Measurements from ENCODE around the gene C2orf81.
"Not testable (repeated sequence)": the region's sequence is repeated elsewhere in the genome, so short reads cannot be mapped to it uniquely, and the experiment has no call there.

The C2orf81 gene

GRCh38 chr2:74442483-74443297 is 21.3 kb upstream of the C2orf81 start:
- not testable (repeated sequence) for DNase-seq

DNA sequence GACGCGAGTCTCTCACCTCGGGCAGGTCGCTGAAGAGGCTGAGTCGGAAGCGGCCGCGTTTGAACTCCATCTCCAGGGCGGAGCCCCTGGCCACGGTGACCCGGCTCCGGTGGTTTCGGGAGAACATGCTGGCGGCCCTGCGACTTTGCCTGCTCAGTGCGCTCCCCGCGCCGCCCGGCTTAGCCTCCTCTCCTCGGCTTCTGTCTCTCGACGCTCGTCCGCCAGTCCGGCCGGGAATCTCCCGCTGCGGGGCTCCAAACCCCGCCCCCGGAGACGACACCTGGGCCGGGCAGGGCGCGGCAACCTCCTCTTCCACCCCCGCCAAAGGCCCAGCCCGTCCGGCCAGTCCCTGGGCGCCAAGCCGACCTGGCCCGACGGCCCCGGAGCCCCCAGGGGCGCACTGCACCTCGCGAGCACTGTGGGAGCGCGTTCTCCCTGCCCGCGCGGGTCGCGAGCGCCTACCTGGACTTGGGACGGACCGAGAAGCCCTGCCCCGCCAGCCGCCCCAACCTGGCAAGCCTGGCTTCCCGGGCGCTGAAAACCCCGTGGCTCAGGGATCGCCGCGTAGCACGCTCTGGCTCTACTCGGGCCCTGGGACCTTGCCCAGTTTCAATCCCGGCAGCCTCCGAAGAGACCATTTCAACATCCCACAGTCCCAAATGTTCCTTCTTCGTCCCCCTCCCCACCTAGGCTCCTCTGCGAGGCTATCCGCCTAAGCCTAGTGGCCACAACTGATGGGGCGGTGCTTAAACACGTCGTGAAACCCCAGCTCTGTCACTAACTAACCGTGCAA is 20.5 kb upstream of the C2orf81 start, which contains the start of gene RTKN:
Gene RTKN (minus strand): TSS at position 248 of the 793 bp plus-strand sequence. CDS start 121 bp downstream, at position 127.
- DNase-seq = no peak

GRCh38 chr2:74441170-74441689 is 19.8 kb upstream of the C2orf81 start:
- DNase-seq = no peak

DNA sequence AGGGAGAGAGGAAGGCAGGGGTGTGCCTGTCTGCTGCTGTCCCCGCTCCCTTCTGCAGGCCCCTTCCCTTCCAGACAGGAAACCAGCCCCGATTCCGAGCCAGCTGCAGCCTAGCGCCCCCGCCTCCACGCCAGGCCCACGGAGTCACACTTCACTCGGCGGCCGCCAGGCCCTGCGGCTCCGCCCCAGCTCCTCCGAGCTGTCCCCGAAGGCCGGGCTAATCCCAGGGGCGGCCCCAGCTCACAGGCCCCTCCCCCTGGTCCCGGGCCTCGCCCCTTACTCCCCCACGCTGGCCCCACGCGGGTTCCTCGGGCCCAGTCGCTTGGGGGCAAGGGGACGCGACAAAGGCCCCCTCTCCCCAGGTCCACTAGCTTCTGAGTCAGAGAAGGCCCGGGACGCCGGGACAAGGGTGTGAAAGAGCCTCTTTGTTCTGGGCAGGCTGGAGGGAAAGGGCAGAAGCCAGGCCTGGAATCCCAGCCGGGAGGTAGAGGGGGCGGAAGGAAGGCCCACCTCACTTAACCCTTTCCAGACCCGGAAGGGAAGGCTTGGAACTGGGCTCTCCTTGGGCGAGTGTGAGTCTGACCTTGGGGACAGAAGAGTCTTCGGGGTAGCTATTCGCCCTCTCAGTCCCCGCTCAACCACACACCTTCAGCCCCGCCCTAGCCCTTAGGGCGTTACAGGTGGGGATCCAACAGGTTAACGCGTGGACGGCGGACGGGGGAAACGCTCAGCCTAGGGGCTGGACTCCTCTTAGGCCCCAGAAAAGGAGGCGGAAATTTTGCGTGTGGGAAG is 19.2 kb upstream of the C2orf81 start:
- peak; percentile 19 for DNase-seq

DNA sequence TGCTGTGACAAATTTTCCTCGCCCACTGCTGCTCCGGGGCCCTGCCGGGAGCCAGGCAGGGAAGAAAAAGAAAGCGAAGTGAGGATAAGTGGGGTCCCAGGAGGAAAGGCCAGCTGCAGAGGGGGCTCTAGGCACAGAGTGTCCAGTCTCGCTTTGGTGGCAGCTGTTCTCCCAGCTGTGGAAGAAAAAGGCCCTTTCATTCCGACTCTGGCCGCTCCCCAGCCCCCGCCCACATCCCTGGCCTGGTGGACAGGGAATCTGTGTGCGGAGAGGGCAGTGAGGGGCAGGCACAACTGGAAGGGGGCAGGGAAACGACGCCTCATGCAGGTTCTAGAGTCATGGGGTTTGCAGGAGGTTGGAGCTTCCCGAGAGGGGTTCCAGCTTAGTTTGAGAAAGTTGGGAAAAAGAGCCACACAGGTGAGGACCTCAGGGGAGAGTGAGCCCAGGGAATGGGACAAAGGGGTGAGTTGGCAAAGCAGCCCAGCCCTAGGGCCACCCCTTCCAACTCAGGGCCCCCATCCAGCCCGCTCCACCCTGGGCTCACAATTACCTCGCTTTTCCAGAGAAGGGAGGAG is 18.5 kb upstream of the C2orf81 start:
- DNase-seq = no peak

DNA sequence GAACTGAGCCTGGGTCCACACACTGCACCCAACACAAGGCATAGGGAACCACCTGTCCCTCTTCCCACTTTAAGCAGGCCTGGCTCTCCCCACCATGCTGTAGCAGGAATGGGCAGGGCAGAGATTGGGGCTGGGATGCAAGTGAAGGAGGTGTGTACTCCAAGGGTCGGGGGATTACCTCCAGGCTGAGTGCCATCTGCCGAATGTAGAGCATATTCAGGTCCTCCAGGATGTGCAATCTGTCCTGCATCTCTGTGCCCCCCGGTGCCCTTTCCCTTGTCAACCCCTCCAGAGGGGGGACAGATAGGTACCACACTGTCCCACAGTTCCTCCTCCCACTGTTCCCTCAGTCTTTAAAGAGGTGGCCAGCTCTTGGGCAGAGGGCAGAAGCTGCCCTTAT is 18.0 kb upstream of the C2orf81 start:
- no peak for DNase-seq

GRCh38 chr2:74438248-74438647 is 16.8 kb upstream of the C2orf81 start:
- DNase-seq = no peak

GRCh38 chr2:74436848-74437695 is 15.7 kb upstream of the C2orf81 start:
- no peak for DNase-seq

- no peak for DNase-seq
These were observed 14.8 kb upstream of the C2orf81 start for GRCh38 chr2:74436111-74436805.

DNA sequence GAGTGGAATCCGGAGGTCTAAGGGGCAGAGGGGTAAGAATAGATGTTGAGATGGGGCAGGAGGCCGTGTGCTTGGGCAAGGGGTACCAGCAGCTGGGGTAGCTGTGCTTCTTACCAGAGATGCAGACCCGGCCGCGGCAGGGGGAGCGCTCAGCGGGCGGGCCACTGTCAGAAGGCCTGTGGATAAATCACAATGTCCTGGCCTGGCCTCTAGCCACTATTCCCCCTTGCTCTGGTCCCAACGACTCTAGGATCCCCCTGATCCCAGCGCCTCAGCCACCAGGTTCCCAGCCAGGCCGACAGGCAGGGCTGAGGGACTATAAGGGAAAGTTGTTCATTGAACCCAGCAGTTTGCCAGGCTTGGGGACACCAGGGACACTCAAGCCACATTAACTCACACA is 9.1 kb upstream of the C2orf81 start:
- no peak for DNase-seq

- no peak for DNase-seq
These were observed 8.3 kb upstream of the C2orf81 start for GRCh38 chr2:74429487-74430451.

DNA sequence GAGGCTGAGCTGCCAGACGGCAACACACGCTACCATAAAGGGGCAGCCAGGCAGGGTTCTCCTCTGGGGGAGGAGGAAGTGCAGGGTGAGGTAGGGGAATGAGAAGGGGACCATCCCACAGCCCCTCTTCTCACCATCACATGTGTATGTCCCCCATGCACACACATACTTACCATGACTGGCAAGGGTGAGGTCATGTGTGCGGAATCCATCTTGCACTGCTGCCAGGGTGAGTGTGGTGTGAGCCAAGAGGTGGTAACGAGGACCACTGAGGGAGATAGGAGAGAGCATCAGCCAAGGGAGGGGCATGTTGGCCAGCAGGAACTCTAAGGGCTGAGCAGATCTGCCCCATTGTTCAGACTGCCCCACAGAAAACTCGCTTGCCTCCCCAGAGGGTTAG is 7.3 kb upstream of the C2orf81 start:
- DNase-seq = no peak

GRCh38 chr2:74427551-74427950 is 6.1 kb upstream of the C2orf81 start:
- no peak for DNase-seq

DNA sequence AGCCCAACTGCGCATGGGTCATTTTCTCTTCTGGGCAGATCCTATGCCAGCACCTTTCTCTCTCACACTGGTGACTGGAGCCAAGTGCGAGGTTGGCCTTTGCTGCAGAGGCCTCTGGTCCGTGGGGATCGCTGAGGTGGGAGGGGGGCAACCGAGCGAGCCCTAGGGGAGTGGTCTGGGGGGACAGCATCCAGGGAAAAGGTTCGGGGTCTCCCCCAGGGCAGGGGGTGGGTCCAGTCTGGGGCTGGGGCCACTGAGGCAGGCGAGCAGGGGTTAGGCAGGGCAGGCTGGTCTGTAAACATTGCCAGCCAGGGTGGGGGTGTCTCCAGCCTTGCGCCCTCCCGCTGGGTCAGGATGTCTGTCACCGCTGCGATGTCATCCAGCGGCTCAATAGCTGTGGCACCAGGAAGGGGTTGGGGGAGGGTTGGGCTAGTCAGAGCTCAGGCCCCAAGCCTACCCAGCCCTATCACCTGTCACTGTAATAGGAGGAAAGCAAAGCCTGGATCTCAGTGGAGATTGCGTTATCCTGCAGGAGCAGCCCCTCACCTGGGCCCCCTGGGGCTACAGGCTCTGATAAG is 4.9 kb upstream of the C2orf81 start:
- no peak for DNase-seq

DNA sequence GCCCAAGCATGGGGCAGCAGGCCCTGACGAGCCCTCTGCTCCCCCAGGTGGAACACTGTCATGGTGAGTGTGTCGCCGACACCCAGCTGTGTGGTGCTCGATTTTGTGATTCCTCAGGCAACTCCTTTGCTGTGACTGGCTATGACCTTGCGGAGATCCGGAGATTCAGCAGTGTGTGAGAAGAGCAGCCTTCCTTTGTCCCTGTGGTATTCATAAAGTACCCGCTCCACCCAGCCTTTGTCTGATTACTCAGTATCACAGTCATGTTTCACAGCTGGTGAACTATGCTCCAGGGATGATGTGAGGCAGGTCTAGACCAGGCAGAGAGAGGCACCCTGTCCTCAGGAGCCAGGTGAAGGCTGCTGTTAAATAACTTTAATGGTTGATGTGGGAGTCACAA is 4.1 kb upstream of the C2orf81 start:
- DNase-seq = no peak

DNA sequence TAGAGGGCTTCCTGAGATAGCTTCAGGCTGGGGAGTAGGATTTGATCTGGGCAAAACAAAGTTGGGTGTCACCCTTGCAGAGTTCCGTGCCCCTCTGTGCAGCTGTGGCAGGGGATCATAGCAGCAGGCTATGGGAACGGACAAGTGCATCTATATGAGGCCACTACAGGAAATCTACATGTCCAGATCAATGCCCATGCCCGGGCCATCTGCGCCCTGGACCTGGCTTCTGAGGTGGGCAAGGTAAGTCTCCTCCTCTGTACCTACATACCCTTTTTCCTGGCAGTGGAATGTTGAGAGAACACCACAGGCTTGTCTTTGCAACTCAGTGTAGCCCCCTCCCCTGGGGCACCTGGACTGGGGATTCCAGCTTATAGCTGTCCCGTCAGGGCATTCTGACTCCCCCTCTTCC is 3.6 kb upstream of the C2orf81 start:
- DNase-seq = no peak

DNA sequence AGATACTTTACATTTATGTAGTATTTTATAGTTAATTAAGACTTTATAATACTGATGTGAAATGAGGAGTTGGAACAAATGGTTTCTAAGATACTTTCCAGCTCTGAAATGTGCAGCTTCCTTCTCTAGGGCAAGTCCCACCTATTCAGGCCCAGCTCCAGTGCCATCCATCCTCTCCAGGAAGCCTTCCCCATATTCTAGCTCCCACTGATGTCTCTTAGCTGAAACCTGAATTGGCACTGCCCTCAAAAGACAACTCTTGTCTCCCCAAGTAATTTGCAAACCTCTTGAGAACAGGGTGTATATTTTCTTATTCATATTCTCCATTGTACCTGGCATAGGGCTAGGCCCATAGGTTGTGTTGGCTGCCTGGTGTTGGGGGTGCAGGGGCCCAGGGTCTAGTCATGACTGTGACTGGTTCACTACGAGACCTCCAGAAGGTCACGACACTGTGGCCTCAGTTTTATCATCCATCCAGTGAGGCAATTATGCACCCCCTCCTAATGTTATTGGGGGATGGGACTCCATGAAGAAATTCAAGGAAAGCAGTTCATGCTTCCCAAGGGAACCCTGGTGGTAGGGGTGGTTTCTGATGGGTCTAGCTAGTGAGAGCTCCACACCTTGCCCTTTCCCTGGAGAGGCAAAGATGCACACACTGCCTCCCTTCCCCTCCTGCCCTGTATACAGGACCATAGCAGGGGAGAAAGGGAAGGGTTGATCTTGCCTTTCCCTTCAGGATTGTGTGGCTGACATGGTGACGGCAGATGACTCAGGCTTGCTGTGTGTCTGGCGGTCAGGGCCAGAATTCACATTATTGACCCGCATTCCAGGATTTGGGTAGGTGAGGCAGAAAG is 2.9 kb upstream of the C2orf81 start:
- no peak for DNase-seq

Measured in central memory CD4-positive, alpha-beta T cell (primary cell).